Upper lobe of right lung (tissue), 1 donor: Measurements from ENCODE around the gene TEX38. TPM values are rescaled to one million over a fixed set of nuclear protein-coding genes. Genes with fewer than 3 reads are reported as not detected.

Source experiments
- ATAC-seq: fragments of 200-7000 bp; cut with Tn5 transposase; one replicate; pipeline ENCODE4 v1.9.1; 2020; ENCODE audit warnings: mild to moderate bottlenecking, moderate library complexity
- DNase-seq: peaks from one replicate; pipeline ENCODE4 v3.0.0-alpha.2; 2020
- H3K27ac ChIP-seq: fragments of 200-600 bp; one replicate; pipeline ENCODE4 v1.8.0; 2022
- H3K27me3 ChIP-seq: fragments of 200-600 bp; one replicate; pipeline ENCODE4 v1.8.0; 2022; ENCODE audit warnings: mild to moderate bottlenecking
- H3K36me3 ChIP-seq: fragments of 200-600 bp; one replicate; pipeline ENCODE4 v1.8.0; 2022
- H3K4me1 ChIP-seq: fragments of 200-600 bp; one replicate; pipeline ENCODE4 v1.8.0; 2022
- H3K4me3 ChIP-seq: fragments of 200-600 bp; one replicate; pipeline ENCODE4 v1.8.0; 2022; ENCODE audit warnings: mild to moderate bottlenecking
- H3K9me3 ChIP-seq: fragments of 200-600 bp; one replicate; pipeline ENCODE4 v1.8.0; 2022
- CTCF ChIP-seq: fragments of 200-600 bp; IDR thresholded peaks from one replicate; pipeline ENCODE4 v1.8.0; 2022; ENCODE audit warnings: antibody characterized with exemption
- intact Hi-C: fragments of 100-400 bp; cut with DNase I; formaldehyde crosslinking; loops from one replicate; pipeline ENCODE4 v1.11.0; 2022
- total RNA-seq: library from RNA; stranded (reverse); fragmentation: NEBNext Ultra II Directional; extraction: Animal tissue kit (Norgen Biotek cat#: 25700); gene quantifications from one replicate; pipeline ENCODE4 v1.2.1, GENCODE V29; 2021
- donor health status: DM: no; HTN: yes; CAD: no; lungs with severe emphysema.

TEX38 gene
- total RNA-seq, 1 donor from 2014 or later: not detected

- no peaks in the 10 kb centered on the region for H3K27me3 ChIP-seq
- no peak for DNase-seq
- peaks cover 79% of the 10 kb centered on the region for H3K36me3 ChIP-seq
- no peaks in the 10 kb centered on the region for H3K9me3 ChIP-seq
- H3K27ac ChIP-seq: no peak overlapping the region
- intact Hi-C loops: no loop called here
- no peak overlapping the region for H3K4me3 ChIP-seq
- peak; percentile 82 for ATAC-seq
- TF ChIP-seq CTCF: no peak
- no peaks in the 10 kb centered on the region for H3K4me1 ChIP-seq
Observed at GRCh38 chr1:46699666-46700065, 28.0 kb downstream of the TEX38 start.

- Histone ChIP-seq H3K4me3 (no peak overlapping the region), H3K9me3 (no peaks in the 10 kb centered on the region), H3K4me1 (no peaks in the 10 kb centered on the region), H3K27ac (no peak overlapping the region), H3K36me3 (peaks cover 84% of the 10 kb centered on the region), H3K27me3 (no peaks in the 10 kb centered on the region)
- DNase-seq (no peak), ATAC-seq (no peak)
- TF ChIP-seq CTCF: no peak
- intact Hi-C loops: no loop called here
Observed at GRCh38 chr1:46703927-46704641, 32.4 kb downstream of the TEX38 start.

GRCh38 chr1:46705408-46705807, 33.8 kb downstream of the TEX38 start:
- H3K4me1 ChIP-seq: no peaks in the 10 kb centered on the region
- peaks cover 87% of the 10 kb centered on the region for H3K36me3 ChIP-seq
- no peak for TF ChIP-seq CTCF
- peak; percentile 81 for ATAC-seq
- no peak overlapping the region for H3K4me3 ChIP-seq
- no peaks in the 10 kb centered on the region for H3K9me3 ChIP-seq
- intact Hi-C loops: no loop called here
- H3K27ac ChIP-seq: no peak overlapping the region
- H3K27me3 ChIP-seq: no peaks in the 10 kb centered on the region
- no peak for DNase-seq

GRCh38 chr1:46708121-46708520, 36.5 kb downstream of the TEX38 start:
- ATAC-seq (no peak), DNase-seq (no peak)
- H3K9me3 ChIP-seq: no peaks in the 10 kb centered on the region
- H3K4me3 ChIP-seq: no peak overlapping the region
- no peak overlapping the region for H3K27ac ChIP-seq
- intact Hi-C loops: no loop called here
- H3K4me1 ChIP-seq: no peaks in the 10 kb centered on the region
- peaks cover 84% of the 10 kb centered on the region for H3K36me3 ChIP-seq
- H3K27me3 ChIP-seq: no peaks in the 10 kb centered on the region
- no peak for TF ChIP-seq CTCF

- intact Hi-C loops: no loop called here
- H3K4me3 ChIP-seq: no peak overlapping the region
- TF ChIP-seq CTCF: no peak
- peaks cover 26% of the 10 kb centered on the region for H3K4me1 ChIP-seq
- no peaks in the 10 kb centered on the region for H3K27me3 ChIP-seq
- no peaks in the 10 kb centered on the region for H3K9me3 ChIP-seq
- ATAC-seq: no peak
- peaks cover 51% of the 10 kb centered on the region for H3K36me3 ChIP-seq
- H3K27ac ChIP-seq: no peak overlapping the region
- no peak for DNase-seq
Observed at GRCh38 chr1:46714976-46715375, 43.3 kb downstream of the TEX38 start.

- DNase-seq (no peak), ATAC-seq (no peak)
- intact Hi-C loops: no loop called here
- Histone ChIP-seq H3K4me1 (peaks cover 26% of the 10 kb centered on the region), H3K36me3 (peaks cover 33% of the 10 kb centered on the region), H3K27me3 (no peaks in the 10 kb centered on the region), H3K9me3 (no peaks in the 10 kb centered on the region), H3K27ac (peak overlapping the region; percentile 89), H3K4me3 (peak overlapping the region; percentile 95)
- no peak for TF ChIP-seq CTCF
Observed at GRCh38 chr1:46717654-46718053, 46.0 kb downstream of the TEX38 start.
